SK-N-DZ (cell line): ENCODE results near the gene AHI1.

ENCODE experiments used
- DNase-seq: peaks from one replicate; pipeline ENCODE4 v3.0.0-alpha.2; 2015; ENCODE audit warnings: low spot score

AHI1 gene

DNA sequence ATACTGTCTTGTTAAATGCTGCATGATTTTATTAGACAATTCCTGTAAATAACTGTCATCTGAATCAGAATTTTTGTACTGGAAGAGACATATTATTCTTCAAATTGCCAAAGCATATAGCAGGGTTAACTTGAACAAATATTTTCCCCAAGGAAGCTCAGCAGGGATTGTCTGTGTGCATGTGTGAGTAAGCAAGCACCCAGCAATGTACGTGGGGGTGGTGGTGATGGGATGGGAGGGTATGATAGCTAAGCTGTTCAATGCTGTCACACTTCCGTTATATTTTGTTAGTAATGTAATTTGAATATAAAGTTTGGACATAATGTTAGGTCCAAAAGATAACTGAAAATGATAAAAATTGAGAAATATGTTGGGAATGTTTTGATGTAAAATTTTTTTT, 198.3 kb downstream of the AHI1 start:
- DNase-seq, result no peak

DNA sequence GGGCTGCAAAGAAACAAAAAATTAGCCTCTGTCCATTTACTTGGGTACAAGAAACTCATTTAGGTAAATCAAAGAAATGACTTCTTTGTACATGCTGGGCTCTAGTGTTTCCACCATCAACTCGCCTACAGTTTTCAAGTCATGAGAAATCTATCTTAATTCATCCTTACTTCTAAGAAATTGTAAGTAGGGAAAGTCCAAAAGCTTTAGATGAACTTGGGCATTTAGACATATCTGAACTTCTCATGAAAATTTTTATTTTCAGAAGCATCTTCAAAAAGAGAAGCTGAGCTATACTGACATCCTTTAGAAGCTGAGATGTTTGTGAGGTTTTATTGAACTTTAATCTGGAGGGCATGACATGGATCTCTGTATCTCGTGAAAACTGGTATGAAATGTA, 199.1 kb downstream of the AHI1 start:
- DNase-seq, result no peak

DNA sequence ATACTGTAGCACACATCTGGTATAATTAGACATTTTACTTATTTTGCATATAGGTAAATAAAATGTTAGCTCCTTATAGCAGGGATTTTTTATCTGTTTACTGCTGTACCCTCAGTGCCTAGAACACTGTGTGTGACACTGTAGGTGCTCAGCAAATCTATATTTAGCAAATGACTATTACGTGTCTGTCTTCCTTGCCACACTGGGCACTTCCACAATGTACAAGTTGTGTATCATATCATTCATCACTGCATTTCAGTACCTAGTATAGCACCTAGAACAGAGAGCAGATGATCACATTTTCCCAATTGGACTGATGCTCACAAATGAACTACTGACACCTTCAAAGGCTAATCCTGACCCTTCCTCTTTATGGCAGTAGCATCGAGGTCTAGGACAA, 200.8 kb downstream of the AHI1 start:
- no peak for DNase-seq

DNA sequence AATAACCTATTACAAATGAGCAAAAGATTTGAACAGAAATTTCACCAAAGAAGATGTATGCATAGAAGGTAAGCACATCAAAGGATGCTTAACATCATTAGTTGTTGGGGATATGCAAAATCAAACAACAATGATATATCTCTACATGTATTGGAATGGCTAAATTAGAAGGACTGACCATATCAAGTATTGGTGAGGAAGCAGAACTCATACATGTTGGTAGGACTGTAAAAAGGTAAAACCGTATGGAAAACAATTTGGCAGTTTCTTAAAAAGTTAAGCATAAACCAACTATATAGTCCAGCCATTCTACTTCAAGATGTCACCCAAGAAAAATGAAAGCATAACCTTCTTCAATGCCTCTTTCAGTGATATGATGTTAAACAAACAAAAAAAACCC, 202.5 kb downstream of the AHI1 start:
- no peak for DNase-seq

DNA sequence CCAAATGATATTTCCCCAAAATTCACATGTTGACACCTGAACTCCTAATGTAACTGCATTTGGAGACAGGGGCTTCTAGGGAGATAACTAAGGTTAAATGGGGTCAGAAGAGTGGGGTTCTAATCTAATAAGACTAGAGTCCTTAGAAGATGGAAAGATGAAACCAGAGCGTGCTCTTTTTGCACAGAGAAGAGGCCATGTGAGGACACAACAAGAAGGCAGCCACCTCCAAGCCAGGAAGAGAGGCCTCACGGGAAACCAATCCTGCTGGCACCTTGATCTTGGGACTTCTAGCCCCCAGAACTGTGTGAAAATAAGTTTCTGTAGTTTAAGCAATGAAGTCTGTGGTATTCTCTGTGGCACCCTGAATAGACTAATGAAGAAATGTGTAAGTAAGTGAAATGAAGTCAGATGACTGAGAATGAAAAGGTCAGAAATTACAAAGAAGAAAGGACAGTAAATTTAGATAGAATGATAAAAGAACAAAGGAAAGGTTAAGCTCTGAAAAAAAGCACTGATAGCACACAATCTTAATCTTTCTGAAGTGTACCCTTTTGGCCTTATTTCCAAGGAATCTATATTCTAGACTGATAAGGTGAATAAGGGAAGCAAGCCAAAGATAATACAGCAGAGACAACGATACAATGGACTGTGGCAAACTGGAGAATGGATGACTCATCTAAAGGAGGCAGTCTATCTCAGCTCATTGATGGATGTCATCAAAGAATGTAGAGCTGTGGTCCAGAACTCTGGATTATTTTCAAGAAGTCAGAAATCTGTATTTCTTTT, 206.1 kb downstream of the AHI1 start:
- DNase-seq, result peak; percentile 54

DNA sequence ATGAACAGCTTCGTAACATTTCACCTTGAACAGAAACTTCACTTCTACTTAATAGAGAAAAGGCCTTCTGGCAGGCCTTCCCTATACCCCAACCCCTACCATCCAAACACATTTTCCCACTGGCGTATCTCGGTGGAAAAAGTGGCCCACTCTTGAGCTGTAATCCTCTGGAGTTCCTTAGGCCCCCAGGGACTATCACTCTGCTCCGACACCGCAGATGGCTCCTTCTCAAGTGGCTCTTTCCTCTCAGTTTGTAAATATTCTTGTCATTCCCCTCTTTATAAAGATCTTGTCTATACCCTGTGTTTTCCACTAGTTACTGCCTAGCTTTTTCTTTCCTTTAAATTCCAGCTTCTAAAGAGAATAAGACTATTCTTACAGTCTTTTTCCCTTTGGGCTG, 207.7 kb downstream of the AHI1 start:
- DNase-seq, result no peak

DNA sequence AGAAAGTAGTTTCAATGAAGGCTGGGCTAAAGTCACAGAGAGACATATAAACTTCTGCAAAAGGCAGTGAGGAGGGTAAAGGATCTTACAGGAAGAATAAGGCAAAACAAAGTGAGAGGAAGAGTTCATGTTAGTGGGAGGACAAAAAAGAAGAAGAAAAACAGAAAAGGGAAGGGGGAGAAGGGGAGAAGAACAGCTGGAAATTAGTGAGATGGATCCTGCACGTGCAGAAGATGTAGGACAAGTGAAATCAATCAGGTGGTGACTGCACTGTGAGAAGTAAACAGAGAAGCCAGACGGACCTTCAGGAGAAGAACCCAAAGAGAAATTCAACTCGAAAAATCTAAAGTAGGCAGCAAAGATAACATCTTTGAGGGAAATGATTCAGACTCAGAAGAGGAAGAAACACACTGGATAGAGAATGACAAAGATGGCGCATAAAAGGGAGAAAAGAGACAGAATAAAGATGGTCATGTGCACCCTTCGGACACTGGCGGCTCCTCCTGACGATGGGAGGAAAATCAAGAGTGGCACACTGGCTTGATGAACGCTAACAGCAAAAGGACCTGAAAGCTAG, 210.5 kb downstream of the AHI1 start:
- no peak for DNase-seq

DNA sequence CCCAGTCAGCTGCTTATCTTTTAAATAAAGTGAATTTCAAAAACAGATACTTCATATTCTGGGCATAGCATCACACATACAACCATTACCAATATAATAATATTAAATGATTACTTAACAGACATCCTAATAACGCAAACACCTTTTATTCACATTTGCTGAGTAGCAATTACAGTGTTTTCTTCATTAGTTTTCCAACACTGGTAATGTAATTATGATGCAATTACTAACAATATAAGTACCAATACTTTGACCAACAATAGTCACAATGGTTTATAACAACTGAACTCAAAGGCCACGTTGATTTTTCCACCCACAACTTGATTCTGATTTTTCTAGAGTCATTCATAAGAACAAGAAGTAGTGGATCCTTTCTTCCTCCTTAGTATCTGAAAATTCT, 212.4 kb downstream of the AHI1 start:
- DNase-seq, result no peak

DNA sequence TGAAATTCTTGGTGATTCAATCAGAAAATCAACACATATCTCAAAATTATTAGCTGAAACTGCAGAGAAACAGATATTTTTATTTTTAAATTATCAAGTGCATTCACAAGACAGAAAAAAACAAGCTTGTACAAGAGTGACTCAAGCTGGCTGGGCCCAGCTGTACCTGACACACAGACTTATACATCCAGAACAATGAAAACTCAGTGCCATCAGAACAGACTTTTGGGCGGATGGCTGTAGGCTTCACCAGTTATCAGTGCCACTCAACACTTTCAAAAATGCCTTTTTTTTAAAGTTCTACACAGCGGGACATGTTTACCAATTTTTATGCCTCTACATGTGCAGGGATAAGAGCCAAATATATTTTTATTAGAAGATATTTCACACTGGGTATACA, 213.6 kb downstream of the AHI1 start:
- DNase-seq, result no peak

DNA sequence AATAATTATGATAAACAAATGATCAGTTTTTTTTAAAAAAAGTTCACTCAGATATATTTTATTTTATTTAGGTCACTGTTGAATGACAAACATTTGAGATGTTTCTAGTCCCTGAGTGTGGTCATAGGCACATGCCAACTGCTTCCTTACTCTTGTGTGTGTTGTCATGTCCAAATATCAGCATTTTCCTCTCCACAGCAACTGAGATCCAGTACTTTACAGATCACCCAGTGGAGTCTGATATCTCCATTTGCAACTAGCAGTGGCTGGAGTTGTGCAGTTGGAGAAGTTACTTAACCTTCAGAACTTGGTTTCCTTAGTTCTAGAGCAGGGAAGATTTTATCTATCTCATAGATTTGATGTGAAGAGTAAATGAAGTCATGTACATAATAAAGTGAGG, 215.1 kb downstream of the AHI1 start:
- no peak for DNase-seq

DNA sequence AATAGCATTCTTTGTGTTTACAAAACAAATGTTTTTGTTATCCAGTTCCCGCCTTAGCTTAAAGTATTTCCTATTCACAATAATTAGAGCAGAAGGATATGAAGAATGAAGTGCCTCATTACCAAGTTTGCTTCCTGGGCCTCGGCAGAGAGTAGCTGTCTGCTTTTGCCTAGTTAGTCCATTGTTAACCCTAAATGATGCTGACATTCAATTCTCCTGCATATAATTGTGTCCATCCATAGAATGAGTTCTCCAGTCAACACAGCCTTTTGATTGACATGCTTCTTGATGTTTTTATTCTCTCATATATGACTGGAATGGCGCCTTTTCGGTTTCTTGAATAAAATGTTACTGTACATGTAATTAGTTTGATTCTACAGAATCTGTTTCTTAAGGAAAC, 215.6 kb downstream of the AHI1 start:
- DNase-seq, result no peak

DNA sequence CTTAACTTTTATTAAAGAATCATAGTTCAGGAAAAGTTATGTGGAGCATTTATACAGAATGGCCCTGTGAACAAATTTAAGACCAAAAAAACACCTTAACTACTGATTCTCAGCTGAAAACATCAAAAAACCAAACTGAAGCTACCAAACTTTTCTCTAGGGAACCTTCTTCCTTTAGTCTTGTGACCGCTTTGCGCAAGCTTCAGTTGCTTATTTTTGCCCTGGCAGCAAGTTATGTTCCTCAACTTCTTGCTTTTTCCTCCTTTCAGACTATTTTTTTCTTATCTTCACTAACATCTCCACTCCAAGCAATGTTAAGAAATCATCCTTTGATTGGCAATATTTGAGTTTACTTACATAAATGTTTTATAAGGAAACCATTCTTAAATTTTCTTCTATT, 216.3 kb downstream of the AHI1 start:
- DNase-seq, result no peak

DNA sequence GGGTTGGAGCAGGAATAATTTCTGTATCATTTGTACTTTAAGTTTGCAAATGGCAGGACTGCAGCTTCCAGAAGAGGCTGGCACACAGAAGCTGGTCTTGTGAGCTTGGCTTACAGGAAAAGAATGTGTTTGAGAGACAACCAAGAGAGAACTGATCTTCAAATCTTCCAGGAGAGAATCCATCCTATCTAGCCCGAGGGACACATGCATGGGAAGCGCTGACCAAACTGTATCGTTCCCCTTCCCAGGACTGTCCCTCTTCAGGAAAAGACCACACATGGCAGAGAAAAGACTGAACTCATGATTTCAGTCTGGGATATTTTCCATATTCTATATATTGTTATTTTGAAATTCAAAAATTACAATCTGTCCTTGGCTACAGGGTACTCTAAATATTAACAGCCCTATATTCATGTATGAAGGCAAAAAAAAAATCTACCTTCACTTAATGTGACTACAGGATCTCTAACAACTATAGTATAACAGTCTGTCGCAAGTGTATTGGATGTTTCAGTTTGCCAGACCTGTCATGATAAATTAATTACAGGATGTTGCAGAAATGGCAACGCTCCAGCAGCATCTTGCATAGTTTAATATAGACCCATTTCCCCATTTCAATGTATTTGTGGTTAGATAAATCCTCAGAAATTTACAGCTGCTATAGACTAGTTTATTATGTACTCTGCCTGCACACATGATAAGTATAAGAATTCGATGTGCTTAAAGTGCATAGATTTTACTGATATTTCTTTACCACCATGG, 217.0 kb downstream of the AHI1 start:
- peak; percentile 18 for DNase-seq

DNA sequence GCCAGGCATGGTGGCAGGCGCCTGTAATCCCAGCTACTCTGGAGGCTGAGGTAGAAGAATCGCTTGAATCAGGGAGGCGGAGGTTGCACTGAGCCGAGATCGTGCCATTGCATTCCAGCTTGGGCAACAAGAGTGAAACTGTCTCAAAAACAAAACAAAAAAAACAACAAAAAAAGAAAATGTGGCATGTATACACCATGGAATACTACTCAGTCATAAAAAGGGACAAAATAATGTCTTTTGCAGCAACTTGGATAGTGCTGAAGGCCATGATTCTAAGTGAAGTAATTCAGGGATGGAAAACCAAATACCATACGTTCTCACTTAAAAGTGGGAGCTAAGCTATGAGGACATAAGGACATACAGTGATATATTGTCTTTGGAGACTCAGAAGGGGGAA, 220.1 kb downstream of the AHI1 start:
- no peak for DNase-seq

DNA sequence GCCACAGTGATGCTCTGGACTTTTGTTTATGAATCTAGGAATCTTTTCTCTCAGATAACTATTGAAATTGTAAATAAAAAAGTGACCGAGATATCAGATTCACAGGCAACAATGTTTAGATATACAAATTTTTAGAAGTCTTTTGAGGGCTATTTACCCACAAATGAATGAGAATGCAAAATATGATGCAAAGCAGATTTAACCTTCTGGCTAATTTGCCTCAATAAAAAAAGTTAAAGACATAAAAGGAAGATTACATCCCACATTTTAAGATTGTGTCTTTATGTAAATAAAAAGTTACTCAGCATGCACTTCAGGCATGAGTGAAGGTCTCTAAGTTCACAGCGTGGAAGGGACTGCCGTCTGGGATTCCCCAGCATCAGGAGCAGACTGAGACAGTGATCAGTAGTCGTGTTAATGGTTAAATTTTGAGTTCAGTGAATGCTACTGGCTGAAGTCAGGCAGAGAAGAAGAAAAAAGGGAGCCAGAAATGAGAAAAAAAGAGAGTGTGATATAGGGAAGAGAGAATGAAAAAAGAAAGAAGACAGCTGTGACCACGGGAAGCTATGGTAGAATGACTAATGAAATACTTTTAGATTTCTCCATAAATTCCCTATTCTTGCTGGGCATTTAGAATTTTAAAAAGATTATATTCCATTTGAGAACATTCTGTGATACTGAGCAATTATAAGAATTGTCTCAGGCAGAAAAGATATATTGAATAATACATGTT, 222.8 kb downstream of the AHI1 start:
- no peak for DNase-seq

DNA sequence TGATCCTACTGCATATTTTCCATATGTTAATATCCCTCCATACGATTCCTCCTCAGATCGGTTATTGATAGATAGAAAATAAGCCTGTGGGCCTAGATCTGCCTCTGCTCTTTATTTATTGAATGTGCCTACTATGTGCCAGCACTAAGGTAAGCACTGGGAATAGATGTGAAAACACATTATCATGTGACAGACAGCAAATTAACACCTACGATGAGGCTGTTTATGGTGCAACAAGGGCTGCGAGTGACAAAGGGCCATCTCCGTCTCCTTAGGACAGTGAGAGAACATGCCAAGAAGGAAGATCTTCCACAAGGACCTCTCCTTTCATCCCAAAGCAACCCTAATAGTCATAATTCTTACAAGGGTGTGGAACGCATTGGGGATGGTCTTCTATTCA, 225.9 kb downstream of the AHI1 start:
- no peak for DNase-seq

DNA sequence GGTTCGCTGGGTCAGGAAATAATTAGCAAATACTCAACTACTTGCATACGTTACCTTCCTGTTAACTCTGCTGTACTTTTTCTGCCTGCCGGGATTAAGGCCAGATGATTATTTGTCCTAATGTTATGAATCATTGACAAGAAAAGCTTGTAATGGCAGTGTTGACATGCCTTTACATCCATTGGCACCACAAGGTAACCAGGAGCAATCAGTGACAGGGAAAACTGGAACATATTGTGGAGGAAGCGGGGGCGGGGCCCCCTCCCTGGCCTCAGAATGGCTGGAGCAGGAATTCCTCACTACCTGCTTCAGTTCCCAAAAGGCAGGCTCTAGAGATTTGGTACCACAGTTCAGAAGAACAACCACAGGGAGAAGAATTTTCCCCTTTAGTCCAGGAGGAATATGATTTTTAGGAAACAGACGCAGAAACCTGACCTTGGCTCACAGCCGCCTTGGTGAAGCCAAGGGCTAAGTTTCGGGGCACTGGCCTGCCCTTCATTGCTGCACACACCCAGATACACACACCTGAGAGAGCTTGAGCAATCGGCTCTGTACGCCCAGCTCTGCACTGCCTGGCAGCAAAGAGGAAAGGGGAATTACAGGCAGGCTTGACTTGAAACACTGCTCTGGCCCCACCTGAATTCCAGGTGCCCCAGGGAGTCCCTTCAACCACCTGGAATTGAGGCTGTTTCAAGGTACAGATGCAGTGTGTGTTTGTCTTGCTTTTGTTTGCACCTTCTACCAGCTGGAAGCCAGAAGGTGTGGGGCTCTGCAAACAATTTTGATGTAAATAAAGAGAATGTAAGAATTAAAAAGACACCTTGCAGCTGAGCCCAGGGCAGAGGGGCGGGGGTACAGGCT, 226.6 kb downstream of the AHI1 start:
- no peak for DNase-seq

DNA sequence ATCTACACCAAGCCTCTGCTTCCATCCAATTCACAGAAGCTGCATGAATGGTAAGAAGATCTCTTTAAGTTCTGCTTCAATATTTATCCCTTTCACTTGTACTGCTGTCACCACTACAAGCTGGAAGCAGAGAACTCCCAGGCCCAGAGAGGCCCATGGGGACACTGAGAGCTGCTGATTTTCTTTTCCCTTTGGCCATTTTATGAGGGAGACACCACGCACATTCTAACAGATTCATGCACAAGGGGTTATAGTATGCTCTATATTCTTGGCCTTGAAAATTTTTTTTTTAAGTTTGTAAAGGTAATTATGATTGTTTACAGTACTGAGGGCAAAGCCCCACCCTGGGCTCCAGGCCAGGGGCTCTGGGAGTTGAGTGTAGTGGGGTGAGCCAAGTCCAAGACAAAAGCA, 228.1 kb downstream of the AHI1 start:
- DNase-seq, result no peak

DNA sequence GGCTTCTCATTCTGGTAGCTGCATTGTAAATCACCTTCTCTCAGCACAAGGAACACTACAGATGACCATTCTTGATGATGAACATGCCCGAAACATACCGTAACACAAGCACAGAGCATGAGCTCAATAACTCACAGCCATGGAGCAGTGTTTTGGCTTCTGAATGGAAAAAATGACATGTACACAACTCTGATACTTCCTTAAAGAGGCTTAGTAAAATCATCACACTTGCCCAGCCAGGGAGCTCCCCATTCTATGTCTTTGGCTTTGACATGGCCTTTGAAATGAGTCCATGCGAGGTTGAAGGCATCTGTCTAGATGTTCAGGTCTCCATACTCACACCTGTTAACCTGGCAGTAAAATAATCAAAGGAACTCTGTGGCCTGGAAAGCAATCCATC, 228.8 kb downstream of the AHI1 start:
- no peak for DNase-seq

DNA sequence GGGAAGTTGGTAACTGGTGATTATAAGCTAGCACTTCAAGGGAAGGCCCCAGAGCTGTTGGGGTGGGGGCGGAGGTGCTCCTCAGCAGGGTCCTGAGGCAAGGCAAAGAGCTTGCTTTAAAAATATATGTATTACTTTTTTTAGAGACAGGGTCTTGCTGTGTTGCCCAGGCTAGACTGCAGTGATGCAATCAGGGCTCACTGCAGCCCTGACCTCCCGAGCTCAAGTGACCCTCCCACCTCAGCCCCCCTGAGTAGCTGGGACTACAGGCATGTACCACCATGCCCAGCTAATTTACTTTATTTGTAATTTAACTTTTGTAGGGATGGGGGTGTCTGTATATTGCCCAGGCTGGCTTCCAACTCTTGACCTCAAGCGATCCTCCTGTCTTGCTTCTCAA, 229.3 kb downstream of the AHI1 start:
- DNase-seq, result no peak

DNA sequence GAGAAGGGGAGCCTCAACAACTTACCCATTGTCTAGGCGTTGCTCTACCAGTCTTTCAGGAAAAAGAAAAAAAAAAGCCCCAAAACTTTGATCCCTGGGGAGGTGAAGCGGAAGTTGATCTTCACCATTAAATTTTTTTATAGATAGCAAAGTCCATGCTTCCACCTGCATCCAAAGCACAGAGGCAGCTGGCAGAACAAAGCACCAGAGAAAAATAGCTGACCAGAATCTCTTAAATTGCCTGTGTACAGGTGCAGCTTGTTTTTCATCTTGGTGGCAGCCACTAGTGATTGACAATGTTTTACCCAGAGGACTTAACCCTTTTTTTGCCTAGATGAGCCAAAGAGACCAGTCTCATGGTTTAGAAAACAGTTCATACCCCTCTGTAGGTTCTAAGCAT, 230.5 kb downstream of the AHI1 start:
- DNase-seq, result no peak
